HCT116 (cell line): ENCODE data around the gene TNS3. TPM values are rescaled to one million over a fixed set of nuclear protein-coding genes. Genes with fewer than 3 reads are reported as not detected.

Source experiments
- ATAC-seq: fragments of 200-7000 bp; cut with Tn5 transposase; 2 replicates; pipeline ENCODE4 v1.9.1; 2020; ENCODE audit warnings: mild to moderate bottlenecking, moderate library complexity
- BruUV-seq: library from RNA; stranded (reverse); fragments of 400-500 nt; replicated peaks from 2 replicates; lab custom pipeline; 2021; lab: Mats Ljungman, UMichigan
- CTCF ChIA-PET: fragments of 300-600 bp; sonication (Branson Sonifier 250); formaldehyde crosslinking; loops from one replicate; lab custom pipeline; 2021; ENCODE audit warnings: antibody characterized with exemption; lab: Charles Lee
- POLR2A ChIA-PET: fragments of 300-600, 350-600 bp; sonication (Branson Sonifier 250); formaldehyde crosslinking; loops from one replicate; lab custom pipeline; 2021; ENCODE audit warnings: antibody characterized with exemption; lab: Charles Lee
- RAD21 ChIA-PET, 2 experiments: fragments of 300-600 bp; sonication (Branson Sonifier 250); formaldehyde crosslinking; loops; one replicate each; lab custom pipeline; 2023; ENCODE audit warnings: low total read pairs in 2 of 2; ENCODE audit not compliant: uncharacterized antibody in 2 of 2, unreplicated experiment in 2 of 2, low non-redundant PET in 1 of 2; lab: Charles Lee
- DNase-seq: peaks from one replicate; pipeline ENCODE4 v3.0.0-alpha.2; 2010; ENCODE audit warnings: low read depth, low spot score
- H2AFZ ChIP-seq: fragments of 200-600 bp; shearing (Covaris generic), sonication (generic); 2 replicates; pipeline ENCODE4 v1.6.1; 2017; ENCODE audit warnings: low read depth, mixed run types, mixed read lengths, antibody characterized with exemption, low read length; ENCODE audit not compliant: poor library complexity, severe bottlenecking
- H3K27ac ChIP-seq: 2 replicates; pipeline ENCODE4 v1.5.1; 2012; ENCODE audit warnings: low read depth, low read length
- H3K27me3 ChIP-seq: fragments of 200-600 bp; sonication (generic); 2 replicates; pipeline ENCODE4 v1.6.1; 2016; ENCODE audit warnings: mixed run types, low read length, mixed read lengths; ENCODE audit not compliant: insufficient read depth
- H3K36me3 ChIP-seq, 2 experiments: fragments of 200-500 bp in 1 of 2; fragments of 200-600 bp in 1 of 2; sonication (Bioruptor generic) in 1 of 2; sonication (generic) in 1 of 2; 2 replicates each; pipeline versions ENCODE4 v1.5.1 to v1.6.1; 2014 to 2016; ENCODE audit warnings: low read length in 2 of 2, inconsistent platforms in 1 of 2, mixed read lengths in 1 of 2, mixed run types in 1 of 2; ENCODE audit not compliant: insufficient read depth in 2 of 2, control insufficient read depth in 1 of 2
- H3K4me1 ChIP-seq, 2 experiments: fragments of 200-600 bp in 1 of 2; sonication (generic) in 1 of 2; 2 replicates each; pipeline versions ENCODE4 v1.5.1 to v1.6.1; 2012 to 2017; ENCODE audit warnings: low read length in 2 of 2, inconsistent platforms in 1 of 2, mild to moderate bottlenecking in 1 of 2, mixed read lengths in 1 of 2, mixed run types in 1 of 2, moderate library complexity in 1 of 2; ENCODE audit not compliant: insufficient read depth in 2 of 2, control insufficient read depth in 1 of 2
- H3K4me2 ChIP-seq: fragments of 200-600 bp; sonication (generic); 2 replicates; pipeline ENCODE4 v1.6.1; 2017; ENCODE audit warnings: mixed run types, low read length, mixed read lengths
- H3K4me3 ChIP-seq, 2 experiments: fragments of 200-600 bp in 1 of 2; sonication (generic) in 1 of 2; replicated peaks in 1 of 2; 2 replicates each; pipeline ENCODE4 v1.5.1; 2011 to 2016; ENCODE audit warnings: low read length in 2 of 2, control low read depth in 1 of 2, low read depth in 1 of 2, mild to moderate bottlenecking in 1 of 2, mixed read lengths in 1 of 2, mixed run types in 1 of 2
- H3K79me2 ChIP-seq: fragments of 200-600 bp; sonication (generic); 2 replicates; pipeline ENCODE4 v1.6.1; 2017; ENCODE audit warnings: mild to moderate bottlenecking, mixed run types, low read length, moderate library complexity, mixed read lengths; ENCODE audit not compliant: insufficient read depth
- H3K9ac ChIP-seq: fragments of 200-600 bp; sonication (generic); 2 replicates; pipeline ENCODE4 v1.6.1; 2016; ENCODE audit warnings: low read length, mixed read lengths
- H3K9me2 ChIP-seq: fragments of 200-600 bp; sonication (generic), shearing (Covaris generic); 2 replicates; pipeline ENCODE4 v1.6.1; 2017; ENCODE audit warnings: mixed run types, mild to moderate bottlenecking, moderate library complexity; ENCODE audit not compliant: insufficient read depth
- H3K9me3 ChIP-seq, 2 experiments: fragments of 200-500 bp in 1 of 2; fragments of 200-600 bp in 1 of 2; sonication (Bioruptor generic) in 1 of 2; sonication (generic) in 1 of 2; 2 replicates each; pipeline ENCODE4 v1.6.1; 2014 to 2017; ENCODE audit warnings: low read length in 2 of 2, mixed read lengths in 2 of 2, inconsistent platforms in 1 of 2, low read depth in 1 of 2, mild to moderate bottlenecking in 1 of 2, mixed run types in 1 of 2, moderate library complexity in 1 of 2; ENCODE audit not compliant: control insufficient read depth in 1 of 2, insufficient read depth in 1 of 2
- H4K20me1 ChIP-seq: fragments of 200-600 bp; sonication (generic), shearing (Covaris generic); 2 replicates; pipeline ENCODE4 v1.6.1; 2017; ENCODE audit warnings: mixed run types, mild to moderate bottlenecking, moderate library complexity; ENCODE audit not compliant: insufficient read depth
- ELF1 ChIP-seq: IDR thresholded peaks from 2 replicates; pipeline ENCODE4 v1.6.1; 2012; ENCODE audit warnings: low read depth, borderline replicate concordance
- EZH2 ChIP-seq: fragments of 200-600 bp; sonication (generic); IDR thresholded peaks from 2 replicates; pipeline ENCODE4 v1.6.1; 2017; ENCODE audit warnings: antibody characterized with exemption, mixed run types
- EZH2phosphoT487 ChIP-seq: fragments of 200-600 bp; IDR thresholded peaks from 2 replicates; pipeline ENCODE4 v1.6.1; 2018; ENCODE audit warnings: antibody characterized with exemption, borderline replicate concordance
- FOSL1 ChIP-seq: IDR thresholded peaks from 2 replicates; pipeline ENCODE4 v1.6.1; 2012; ENCODE audit warnings: low read depth
- POLR2A ChIP-seq: IDR thresholded peaks from 2 replicates; pipeline ENCODE4 v1.7.0; 2011; ENCODE audit warnings: borderline replicate concordance; ENCODE audit not compliant: insufficient read depth, insufficient read length; ENCODE audit errors: extremely low read depth
- SP1 ChIP-seq: IDR thresholded peaks from 2 replicates; pipeline ENCODE4 v1.6.1; 2012; ENCODE audit warnings: low read depth
- SRF ChIP-seq: IDR thresholded peaks from 2 replicates; pipeline ENCODE4 v1.6.1; 2012; ENCODE audit warnings: low read depth
- YY1 ChIP-seq: IDR thresholded peaks from 2 replicates; pipeline ENCODE4 v1.6.1; 2011; ENCODE audit warnings: low read length, low read depth, moderate library complexity, mild to moderate bottlenecking; ENCODE audit not compliant: insufficient replicate concordance; ENCODE audit errors: extremely low read depth
- ZFX ChIP-seq: fragments of 450-650 bp; IDR thresholded peaks from 2 replicates; pipeline ENCODE4 v1.6.1; 2017
- intact Hi-C: fragments of 100-400 bp; cut with micrococcal nuclease; formaldehyde crosslinking; loops from 2 replicates; pipeline ENCODE4 v1.10.0; 2022
- total RNA-seq: library from RNA; stranded (reverse); gene quantifications from one replicate; pipeline ENCODE4 v1.2.1, GENCODE V29; 2021; ENCODE audit not compliant: unreplicated experiment
- TF ChIP-seq, protein P1 (sequence below): IDR thresholded peaks from 2 replicates; pipeline ENCODE4 v1.6.1; 2012; ENCODE audit warnings: low read depth
- TF ChIP-seq, protein P2 (sequence below): IDR thresholded peaks from 2 replicates; pipeline ENCODE4 v1.6.1; 2012
- TF ChIP-seq, protein P3 (sequence below), 3 experiments: fragments of 200-600 bp in 1 of 3; sonication (generic) in 1 of 3; IDR thresholded peaks in 2 of 3; conservative IDR thresholded peaks in 1 of 3; 2 replicates each; pipeline ENCODE4 v1.5.1; 2012 to 2017; ENCODE audit warnings: low read depth in 2 of 3, low read length in 2 of 3, antibody characterized with exemption in 1 of 3, borderline replicate concordance in 1 of 3, control low read depth in 1 of 3, mild to moderate bottlenecking in 1 of 3, mixed read lengths in 1 of 3, mixed run types in 1 of 3, moderate library complexity in 1 of 3; ENCODE audit not compliant: insufficient read depth in 1 of 3

The TNS3 gene
- total RNA-seq, 1 experiment from 2014 or later = 9.1 TPM

DNA sequence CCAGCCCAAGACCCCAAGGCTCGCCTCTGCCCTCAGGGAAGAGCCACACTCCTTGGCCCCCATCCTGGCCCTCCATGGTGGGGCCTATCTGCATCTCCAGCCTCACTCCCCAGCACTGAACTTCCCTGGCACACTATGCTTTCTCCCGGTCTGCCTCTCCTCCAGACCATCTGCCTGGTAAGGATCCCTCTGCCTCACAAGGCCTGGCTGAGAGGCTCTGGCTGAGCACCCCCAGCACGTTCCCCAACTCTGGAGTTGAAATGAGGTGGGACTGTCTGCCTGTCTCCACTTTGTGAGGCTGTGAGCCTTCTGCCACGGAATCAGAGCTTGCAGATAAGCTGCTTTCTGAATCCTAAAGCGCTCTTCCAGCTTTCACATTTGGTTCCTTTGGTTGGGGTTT, 220.7 kb downstream of the TNS3 start:
- Histone ChIP-seq H2AFZ (no peak overlapping the region), H3K4me1 (peaks cover 13% of the 10 kb centered on the region in 2 experiments), H3K9ac (no peak overlapping the region), H3K4me3 (no peak overlapping the region), H3K36me3 (no peaks in the 10 kb centered on the region), H3K27ac (no peak overlapping the region), H3K27me3 (no peaks in the 10 kb centered on the region), H3K4me2 (peak overlapping the region; percentile 21; the same call in 1 of the 2 replicates), H3K79me2 (no peaks in the 10 kb centered on the region), H4K20me1 (no peaks in the 10 kb centered on the region), H3K9me2 (no peaks in the 10 kb centered on the region), H3K9me3 (no peaks in the 10 kb centered on the region)
- DNase-seq = no peak
- CTCF ChIA-PET = no interaction called here
- BruUV-seq = no TSS peak
- POLR2A ChIA-PET = no interaction called here
- RAD21 ChIA-PET = no interaction called here
- intact Hi-C loops = no loop called here
- ATAC-seq = no peak
- no peak for TF ChIP-seq POLR2A
- no peak for TF ChIP-seq EZH2
- TF ChIP-seq ZFX = no peak
- TF ChIP-seq, protein P1, sequence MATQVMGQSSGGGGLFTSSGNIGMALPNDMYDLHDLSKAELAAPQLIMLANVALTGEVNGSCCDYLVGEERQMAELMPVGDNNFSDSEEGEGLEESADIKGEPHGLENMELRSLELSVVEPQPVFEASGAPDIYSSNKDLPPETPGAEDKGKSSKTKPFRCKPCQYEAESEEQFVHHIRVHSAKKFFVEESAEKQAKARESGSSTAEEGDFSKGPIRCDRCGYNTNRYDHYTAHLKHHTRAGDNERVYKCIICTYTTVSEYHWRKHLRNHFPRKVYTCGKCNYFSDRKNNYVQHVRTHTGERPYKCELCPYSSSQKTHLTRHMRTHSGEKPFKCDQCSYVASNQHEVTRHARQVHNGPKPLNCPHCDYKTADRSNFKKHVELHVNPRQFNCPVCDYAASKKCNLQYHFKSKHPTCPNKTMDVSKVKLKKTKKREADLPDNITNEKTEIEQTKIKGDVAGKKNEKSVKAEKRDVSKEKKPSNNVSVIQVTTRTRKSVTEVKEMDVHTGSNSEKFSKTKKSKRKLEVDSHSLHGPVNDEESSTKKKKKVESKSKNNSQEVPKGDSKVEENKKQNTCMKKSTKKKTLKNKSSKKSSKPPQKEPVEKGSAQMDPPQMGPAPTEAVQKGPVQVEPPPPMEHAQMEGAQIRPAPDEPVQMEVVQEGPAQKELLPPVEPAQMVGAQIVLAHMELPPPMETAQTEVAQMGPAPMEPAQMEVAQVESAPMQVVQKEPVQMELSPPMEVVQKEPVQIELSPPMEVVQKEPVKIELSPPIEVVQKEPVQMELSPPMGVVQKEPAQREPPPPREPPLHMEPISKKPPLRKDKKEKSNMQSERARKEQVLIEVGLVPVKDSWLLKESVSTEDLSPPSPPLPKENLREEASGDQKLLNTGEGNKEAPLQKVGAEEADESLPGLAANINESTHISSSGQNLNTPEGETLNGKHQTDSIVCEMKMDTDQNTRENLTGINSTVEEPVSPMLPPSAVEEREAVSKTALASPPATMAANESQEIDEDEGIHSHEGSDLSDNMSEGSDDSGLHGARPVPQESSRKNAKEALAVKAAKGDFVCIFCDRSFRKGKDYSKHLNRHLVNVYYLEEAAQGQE = no peak
- TF ChIP-seq EZH2phosphoT487 = no peak
- no peak for TF ChIP-seq SP1
- no peak for TF ChIP-seq FOSL1
- TF ChIP-seq YY1 = no peak
- TF ChIP-seq, protein P2, sequence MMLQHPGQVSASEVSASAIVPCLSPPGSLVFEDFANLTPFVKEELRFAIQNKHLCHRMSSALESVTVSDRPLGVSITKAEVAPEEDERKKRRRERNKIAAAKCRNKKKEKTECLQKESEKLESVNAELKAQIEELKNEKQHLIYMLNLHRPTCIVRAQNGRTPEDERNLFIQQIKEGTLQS = no peak
- TF ChIP-seq, protein P3, sequence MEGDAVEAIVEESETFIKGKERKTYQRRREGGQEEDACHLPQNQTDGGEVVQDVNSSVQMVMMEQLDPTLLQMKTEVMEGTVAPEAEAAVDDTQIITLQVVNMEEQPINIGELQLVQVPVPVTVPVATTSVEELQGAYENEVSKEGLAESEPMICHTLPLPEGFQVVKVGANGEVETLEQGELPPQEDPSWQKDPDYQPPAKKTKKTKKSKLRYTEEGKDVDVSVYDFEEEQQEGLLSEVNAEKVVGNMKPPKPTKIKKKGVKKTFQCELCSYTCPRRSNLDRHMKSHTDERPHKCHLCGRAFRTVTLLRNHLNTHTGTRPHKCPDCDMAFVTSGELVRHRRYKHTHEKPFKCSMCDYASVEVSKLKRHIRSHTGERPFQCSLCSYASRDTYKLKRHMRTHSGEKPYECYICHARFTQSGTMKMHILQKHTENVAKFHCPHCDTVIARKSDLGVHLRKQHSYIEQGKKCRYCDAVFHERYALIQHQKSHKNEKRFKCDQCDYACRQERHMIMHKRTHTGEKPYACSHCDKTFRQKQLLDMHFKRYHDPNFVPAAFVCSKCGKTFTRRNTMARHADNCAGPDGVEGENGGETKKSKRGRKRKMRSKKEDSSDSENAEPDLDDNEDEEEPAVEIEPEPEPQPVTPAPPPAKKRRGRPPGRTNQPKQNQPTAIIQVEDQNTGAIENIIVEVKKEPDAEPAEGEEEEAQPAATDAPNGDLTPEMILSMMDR (IDR thresholded peaks at IDR 0.05 in 2 of 3, conservative IDR thresholded peaks at IDR 0.05 in 1 of 3; ENCODE audit: borderline replicate concordance in 1 of 3, insufficient read depth in 1 of 3, low read depth in 2 of 3, low read length in 2 of 3) = no peak
- no peak for TF ChIP-seq ELF1
- no peak for TF ChIP-seq SRF
